Smooth muscle cell (in vitro differentiated cells): ENCODE measurements around the gene CACNA2D4. TPM values are rescaled to one million over a fixed set of nuclear protein-coding genes. Genes with fewer than 3 reads are reported as not detected.

ENCODE experiments used
- DNase-seq: peaks from one replicate; lab custom pipeline; 2025; ENCODE audit not compliant: unreplicated experiment; lab: John Stamatoyannopoulos, UW
- H2AFZ ChIP-seq: fragments of 200-600 bp; sonication (generic); 2 replicates; pipeline ENCODE4 v1.6.0; 2016; ENCODE audit warnings: antibody characterized with exemption, low read depth, mild to moderate bottlenecking
- H3F3A ChIP-seq: fragments of 200-600 bp; sonication (generic); 2 replicates; pipeline ENCODE4 v1.6.0; 2017; ENCODE audit warnings: antibody characterized with exemption, low read depth
- H3K27ac ChIP-seq: fragments of 200-600 bp; sonication (generic); 2 replicates; pipeline ENCODE4 v1.5.1; 2016; ENCODE audit warnings: low read depth, mild to moderate bottlenecking
- H3K27me3 ChIP-seq: fragments of 200-600 bp; sonication (generic); 2 replicates; pipeline ENCODE4 v1.6.1; 2016; ENCODE audit warnings: low read depth, mild to moderate bottlenecking
- H3K36me3 ChIP-seq: fragments of 200-600 bp; sonication (generic); 2 replicates; pipeline ENCODE4 v1.5.1; 2016; ENCODE audit warnings: low read depth
- H3K4me1 ChIP-seq: fragments of 200-600 bp; sonication (generic); 2 replicates; pipeline ENCODE4 v1.5.1; 2016; ENCODE audit warnings: low read depth
- H3K4me2 ChIP-seq: fragments of 200-600 bp; sonication (generic); 2 replicates; pipeline ENCODE4 v1.6.0; 2016; ENCODE audit warnings: mild to moderate bottlenecking
- H3K4me3 ChIP-seq: fragments of 200-600 bp; sonication (generic); 2 replicates; pipeline ENCODE4 v1.5.1; 2016; ENCODE audit warnings: mild to moderate bottlenecking
- H3K79me2 ChIP-seq: fragments of 200-600 bp; sonication (generic); 2 replicates; pipeline ENCODE4 v1.6.0; 2016; ENCODE audit warnings: low read depth, mild to moderate bottlenecking
- H3K9ac ChIP-seq: fragments of 200-600 bp; sonication (generic); 2 replicates; pipeline ENCODE4 v1.6.0; 2016; ENCODE audit warnings: low read depth
- H3K9me3 ChIP-seq: fragments of 200-600 bp; sonication (generic); replicated peaks from 2 replicates; pipeline ENCODE4 v1.5.1; 2016; ENCODE audit warnings: low read depth
- H4K20me1 ChIP-seq: fragments of 200-600 bp; sonication (generic); 2 replicates; pipeline ENCODE4 v1.6.0; 2016; ENCODE audit warnings: low read depth
- CTCF ChIP-seq: fragments of 200-600 bp; sonication (generic); IDR thresholded peaks from 2 replicates; pipeline ENCODE4 v1.5.1; 2017; ENCODE audit warnings: borderline replicate concordance, mild to moderate bottlenecking, antibody characterized with exemption; ENCODE audit not compliant: insufficient read depth, poor library complexity, severe bottlenecking
- WGBS: methylation state at CpG from one replicate; pipeline ENCODE4 v1.1.7; 2016; ENCODE audit warnings: low lambda C conversion rate; 5-methylcytosine and 5-hydroxymethylcytosine counted together
- polyA plus RNA-seq: library from polyadenylated mRNA; unstranded; fragments of >200 nt; fragmentation: Nextera tagmentation; extraction: Ambion mirVana; gene quantifications from 2 replicates; pipeline ENCODE4 v1.2.1, GENCODE V29; 2016
- total RNA-seq: library from RNA; depleted of rRNA; stranded (reverse); fragments of >200 nt; gene quantifications from 2 replicates; pipeline ENCODE4 v1.2.3, GENCODE V29; 2014

Gene CACNA2D4
- total and polyA plus RNA-seq, 2 experiments from 2014 or later: 0.98 TPM; not detected in 1

- H3K79me2 ChIP-seq: no peaks in the 10 kb centered on the region
- DNase-seq: no peak
- no peak overlapping the region for H3K4me3 ChIP-seq
- no peaks in the 10 kb centered on the region for H3K4me1 ChIP-seq
- no peak overlapping the region for H2AFZ ChIP-seq
- peaks cover 26% of the 10 kb centered on the region for H4K20me1 ChIP-seq
- H3K4me2 ChIP-seq: no peak overlapping the region
- no peaks in the 10 kb centered on the region for H3K36me3 ChIP-seq
- no peak overlapping the region for H3K27ac ChIP-seq
- no peaks in the 10 kb centered on the region for H3K9me3 ChIP-seq
- peak; percentile 70 for TF ChIP-seq CTCF
- no peak overlapping the region for H3K9ac ChIP-seq
- no peaks in the 10 kb centered on the region for H3F3A ChIP-seq
- H3K27me3 ChIP-seq: no peaks in the 10 kb centered on the region
- WGBS: 55% methylated on average over 10 of the region's 10 CpGs
Observed at GRCh38 chr12:1791104-1791841, 127.2 kb downstream of the CACNA2D4 start.

DNA sequence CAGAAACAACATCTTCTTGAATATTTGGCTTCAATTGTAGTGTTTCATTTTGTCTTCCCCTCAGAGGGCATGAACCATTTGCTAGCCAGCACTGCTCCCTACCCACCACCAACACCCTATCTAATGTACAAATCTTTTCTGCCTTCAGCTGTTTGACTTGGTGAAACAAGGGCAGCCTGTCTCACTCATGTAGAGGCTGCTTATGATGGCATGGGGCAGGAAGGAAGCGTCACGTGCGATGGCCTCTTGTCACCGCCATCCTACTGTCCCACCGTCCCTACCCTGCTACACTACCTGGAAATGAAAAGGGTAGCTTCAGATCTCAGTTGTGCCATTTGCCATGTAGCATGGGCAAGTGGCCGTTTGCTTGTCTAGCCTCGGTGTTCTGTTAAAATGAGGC, 128.0 kb downstream of the CACNA2D4 start:
- no peak overlapping the region for H3K9ac ChIP-seq
- H4K20me1 ChIP-seq: peaks cover 34% of the 10 kb centered on the region
- H3K4me2 ChIP-seq: no peak overlapping the region
- 86% methylated on average over 7 of the region's 7 CpGs for WGBS
- no peak overlapping the region for H2AFZ ChIP-seq
- H3K9me3 ChIP-seq: no peaks in the 10 kb centered on the region
- no peaks in the 10 kb centered on the region for H3K36me3 ChIP-seq
- no peaks in the 10 kb centered on the region for H3K79me2 ChIP-seq
- H3F3A ChIP-seq: no peaks in the 10 kb centered on the region
- no peak overlapping the region for H3K4me3 ChIP-seq
- H3K27ac ChIP-seq: no peak overlapping the region
- no peak for TF ChIP-seq CTCF
- H3K4me1 ChIP-seq: no peaks in the 10 kb centered on the region
- DNase-seq: no peak
- H3K27me3 ChIP-seq: no peaks in the 10 kb centered on the region

GRCh38 chr12:1787714-1788113, 130.7 kb downstream of the CACNA2D4 start:
- H3K27ac ChIP-seq: no peak overlapping the region
- H3K9me3 ChIP-seq: no peaks in the 10 kb centered on the region
- H4K20me1 ChIP-seq: peaks cover 61% of the 10 kb centered on the region
- no peaks in the 10 kb centered on the region for H3K27me3 ChIP-seq
- no peaks in the 10 kb centered on the region for H3K36me3 ChIP-seq
- no peaks in the 10 kb centered on the region for H3K79me2 ChIP-seq
- H3K4me1 ChIP-seq: no peaks in the 10 kb centered on the region
- 91% methylated on average over 6 of the region's 6 CpGs for WGBS
- no peak for TF ChIP-seq CTCF
- H3K4me2 ChIP-seq: no peak overlapping the region
- H3F3A ChIP-seq: no peaks in the 10 kb centered on the region
- H2AFZ ChIP-seq: no peak overlapping the region
- H3K4me3 ChIP-seq: no peak overlapping the region
- no peak overlapping the region for H3K9ac ChIP-seq
- DNase-seq: no peak

DNA sequence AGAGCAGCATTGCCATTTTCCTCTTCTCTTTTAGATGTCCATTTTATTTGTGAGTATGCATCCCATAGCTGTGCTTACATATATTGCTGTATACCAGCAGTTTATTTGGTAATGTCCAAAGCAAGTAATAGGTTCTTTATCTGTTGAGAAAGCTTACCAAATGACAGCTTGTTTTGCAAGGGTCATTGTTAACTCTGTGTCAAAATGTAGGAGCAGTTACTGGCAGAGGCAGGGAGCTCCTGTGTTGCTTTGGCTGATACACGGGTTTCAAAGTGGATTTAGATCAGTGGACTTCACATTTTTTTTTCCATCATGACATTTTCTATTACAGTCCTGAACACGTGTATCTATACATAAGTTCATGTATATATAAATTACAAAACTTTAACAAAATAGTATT, 136.2 kb downstream of the CACNA2D4 start:
- no peak for TF ChIP-seq CTCF

More for the DNA sequence above, 136.2 kb downstream of the CACNA2D4 start:
- Histone ChIP-seq H3K9ac (no peak overlapping the region), H2AFZ (no peak overlapping the region), H4K20me1 (peaks cover 99% of the 10 kb centered on the region), H3K79me2 (peaks cover 4% of the 10 kb centered on the region), H3K4me3 (no peak overlapping the region), H3K9me3 (no peaks in the 10 kb centered on the region), H3K27me3 (no peaks in the 10 kb centered on the region), H3K27ac (no peak overlapping the region), H3K36me3 (no peaks in the 10 kb centered on the region), H3K4me1 (no peaks in the 10 kb centered on the region), H3F3A (peaks cover 4% of the 10 kb centered on the region), H3K4me2 (no peak overlapping the region)
- DNase-seq: no peak
- WGBS: 58% methylated on average over 2 of the region's 2 CpGs
